GM23338 (cell line): ENCODE data around the gene STIM1. TPM values are rescaled to one million over a fixed set of nuclear protein-coding genes. Genes with fewer than 3 reads are reported as not detected.

ENCODE experiments used
- ATAC-seq: fragments of 200-7000 bp; cut with Tn5 transposase; 3 replicates; pipeline ENCODE4 v1.9.1; 2020
- DNase-seq: peaks from one replicate; pipeline ENCODE4 v3.0.0-alpha.2; 2015; ENCODE audit warnings: low spot score
- H2AFZ ChIP-seq: fragments of 200-600 bp; sonication (generic); 2 replicates; pipeline ENCODE4 v1.8.0; 2016; ENCODE audit warnings: antibody characterized with exemption, mild to moderate bottlenecking, moderate library complexity
- H3F3A ChIP-seq: fragments of 200-600 bp; sonication (generic); replicated peaks from 2 replicates; pipeline ENCODE4 v1.8.0; 2017; ENCODE audit warnings: antibody characterized with exemption, mixed run types, low read depth
- H3K27ac ChIP-seq: fragments of 200-600 bp; sonication (generic); 2 replicates; pipeline ENCODE4 v1.6.1; 2016; ENCODE audit warnings: low read depth
- H3K27me3 ChIP-seq: fragments of 200-600 bp; sonication (generic); 2 replicates; pipeline ENCODE4 v1.8.0; 2016; ENCODE audit warnings: mild to moderate bottlenecking, mixed run types, moderate library complexity; ENCODE audit not compliant: insufficient read depth
- H3K36me3 ChIP-seq: fragments of 200-600 bp; sonication (generic); 2 replicates; pipeline ENCODE4 v1.8.0; 2016; ENCODE audit warnings: mild to moderate bottlenecking; ENCODE audit not compliant: insufficient read depth
- H3K4me1 ChIP-seq: fragments of 200-600 bp; sonication (generic); 2 replicates; pipeline ENCODE4 v1.8.0; 2016; ENCODE audit warnings: mild to moderate bottlenecking, moderate library complexity; ENCODE audit not compliant: insufficient read depth
- H3K4me2 ChIP-seq: fragments of 200-600 bp; sonication (generic); 2 replicates; pipeline ENCODE4 v1.7.1; 2017; ENCODE audit warnings: mixed run types
- H3K4me3 ChIP-seq: fragments of 200-600 bp; sonication (generic); 2 replicates; pipeline ENCODE4 v1.6.1; 2016; ENCODE audit warnings: mixed run types
- H3K79me2 ChIP-seq: fragments of 200-600 bp; sonication (generic); replicated peaks from 2 replicates; pipeline ENCODE4 v1.8.0; 2017; ENCODE audit warnings: mild to moderate bottlenecking; ENCODE audit not compliant: insufficient read depth
- H3K9me2 ChIP-seq: fragments of 200-600 bp; sonication (generic); 2 replicates; pipeline ENCODE4 v1.8.0; 2017; ENCODE audit not compliant: insufficient read depth
- H4K20me1 ChIP-seq: fragments of 200-600 bp; sonication (generic); replicated peaks from 2 replicates; pipeline ENCODE4 v1.8.0; 2017; ENCODE audit warnings: mild to moderate bottlenecking; ENCODE audit not compliant: insufficient read depth
- H3K27ac Mint-ChIP-seq: 2 replicates; pipeline ENCODE4 v1.8.0; 2020; ENCODE audit warnings: inconsistent platforms, mild to moderate bottlenecking, moderate library complexity, mixed read lengths
- H3K27me3 Mint-ChIP-seq: 3 replicates; pipeline ENCODE4 v1.8.0; 2022; ENCODE audit warnings: low read depth, mild to moderate bottlenecking, moderate library complexity, mixed read lengths, inconsistent platforms; ENCODE audit not compliant: insufficient read depth, poor library complexity
- H3K36me3 Mint-ChIP-seq: 3 replicates; pipeline ENCODE4 v1.8.0; 2021; ENCODE audit warnings: low read depth, mild to moderate bottlenecking, inconsistent platforms, moderate library complexity, mixed read lengths
- H3K4me1 Mint-ChIP-seq: 3 replicates; pipeline ENCODE4 v1.8.0; 2020; ENCODE audit warnings: mild to moderate bottlenecking, inconsistent platforms, mixed read lengths
- H3K4me3 Mint-ChIP-seq: 3 replicates; pipeline ENCODE4 v1.8.0; 2021; ENCODE audit warnings: moderate library complexity, mild to moderate bottlenecking, inconsistent platforms, mixed read lengths
- H3K9me3 Mint-ChIP-seq: 3 replicates; pipeline ENCODE4 v1.8.0; 2020; ENCODE audit warnings: moderate library complexity, mild to moderate bottlenecking, inconsistent platforms, mixed read lengths
- CREB1 ChIP-seq: fragments of 250-450 bp; sonication (Bioruptor Pico); IDR thresholded peaks from 2 replicates; pipeline ENCODE4 v1.5.0; 2020; ENCODE audit warnings: low read depth, mild to moderate bottlenecking, moderate library complexity
- ETS1 ChIP-seq: IDR thresholded peaks from 2 replicates; pipeline ENCODE4 v1.6.1; 2016; ENCODE audit warnings: antibody characterized with exemption
- EZH2 ChIP-seq: fragments of 200-600 bp; sonication (generic); IDR thresholded peaks from one replicate; pipeline ENCODE4 v1.8.0; 2017; ENCODE audit warnings: antibody characterized with exemption, mild to moderate bottlenecking, low read depth; ENCODE audit not compliant: unreplicated experiment
- EZH2phosphoT487 ChIP-seq: fragments of 200-600 bp; sonication (generic); IDR thresholded peaks from one replicate; pipeline ENCODE4 v1.8.1; 2018; ENCODE audit warnings: antibody characterized with exemption; ENCODE audit not compliant: unreplicated experiment
- JUNB ChIP-seq: IDR thresholded peaks from one replicate; pipeline ENCODE4 v1.6.1; 2016; ENCODE audit warnings: antibody characterized with exemption; ENCODE audit not compliant: unreplicated experiment
- NANOG ChIP-seq: IDR thresholded peaks from 2 replicates; pipeline ENCODE4 v1.6.1; 2016; ENCODE audit warnings: antibody characterized with exemption, borderline replicate concordance
- POLR2AphosphoS5 ChIP-seq: IDR thresholded peaks from 2 replicates; pipeline ENCODE4 v1.6.1; 2016; ENCODE audit warnings: antibody characterized with exemption, low read depth
- REST ChIP-seq: IDR thresholded peaks from one replicate; pipeline ENCODE4 v1.6.1; 2018; ENCODE audit warnings: antibody characterized with exemption; ENCODE audit not compliant: unreplicated experiment
- ZNF114 ChIP-seq: fragments of 250-450 bp; sonication (Bioruptor Pico); IDR thresholded peaks from 2 replicates; pipeline ENCODE4 v1.5.0; 2020; ENCODE audit warnings: mild to moderate bottlenecking, moderate library complexity
- polyA plus RNA-seq: library from polyadenylated mRNA; unstranded; fragments of >200 nt; fragmentation: Nextera tagmentation; extraction: Ambion mirVana; gene quantifications from 2 replicates; pipeline ENCODE4 v1.2.1, GENCODE V29; 2016
- total RNA-seq: library from RNA; depleted of rRNA; stranded (reverse); fragments of >200 nt; shearing (Covaris generic); gene quantifications from 2 replicates; pipeline ENCODE4 v1.2.3, GENCODE V29; 2014
- TF ChIP-seq, protein P1 (sequence below): fragments of 250-450 bp; sonication (Bioruptor Pico); IDR thresholded peaks from 2 replicates; pipeline ENCODE4 v1.5.0; 2020; ENCODE audit warnings: mild to moderate bottlenecking, moderate library complexity
- TF ChIP-seq, protein P2 (sequence below), 2 experiments: fragments of 200-600 bp in 1 of 2; sonication (generic) in 1 of 2; conservative IDR thresholded peaks; 2 replicates each; pipeline versions ENCODE4 v1.5.1 to v1.6.1; 2016 to 2017; ENCODE audit warnings: antibody characterized with exemption in 2 of 2, low read depth in 2 of 2, mild to moderate bottlenecking in 2 of 2, moderate library complexity in 1 of 2

The STIM1 gene
- total and polyA plus RNA-seq, 2 experiments from 2014 or later, result 3.5 to 14.0 TPM

DNA sequence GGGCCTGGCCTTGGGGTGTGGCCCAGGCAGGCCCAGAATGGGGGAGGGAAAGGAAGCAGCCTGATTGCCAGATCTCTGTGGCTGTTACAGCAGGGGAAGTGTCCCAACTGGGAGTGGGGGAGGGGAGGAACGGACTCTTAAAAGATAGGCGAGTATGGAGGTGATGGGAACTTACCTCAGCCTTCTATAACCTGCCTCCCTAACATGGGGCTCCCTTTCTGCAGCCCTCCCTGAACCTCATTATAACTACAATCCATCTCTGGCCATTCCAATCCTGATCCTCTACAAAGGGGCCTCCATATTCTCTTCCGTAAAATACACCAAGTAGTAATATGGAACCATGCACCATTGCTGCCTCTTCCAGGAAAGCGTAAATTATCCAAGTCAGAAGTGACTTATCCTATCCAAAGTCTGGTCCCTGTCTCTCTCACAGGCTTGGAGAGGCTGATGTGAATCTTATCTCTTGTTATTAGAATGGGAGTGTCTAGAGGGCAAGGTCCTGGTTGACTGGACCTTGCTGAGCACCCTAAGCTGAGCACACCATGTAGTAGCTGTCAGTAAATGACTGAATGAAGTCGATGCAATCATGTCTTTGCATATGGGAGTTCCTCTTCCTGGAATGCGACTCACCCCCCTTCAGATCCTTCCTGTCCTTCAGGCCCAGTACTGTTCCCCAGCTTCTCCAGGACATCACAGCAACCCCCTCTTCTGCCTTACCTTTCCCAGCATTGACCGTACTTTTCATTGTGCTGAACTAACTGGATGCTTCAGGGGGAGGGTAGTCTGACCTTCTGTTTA lies 20.6 kb upstream of the STIM1 start:
- Mint-ChIP-seq H3K36me3 (peaks cover 25% of the 10 kb centered on the region), H3K9me3 (no peaks in the 10 kb centered on the region; the same call in 2 of the 3 replicates), H3K27me3 (peaks cover 8% of the 10 kb centered on the region), H3K27ac (no peak overlapping the region), H3K4me1 (peaks cover 46% of the 10 kb centered on the region), H3K4me3 (peak overlapping the region; percentile 13; the same call in 1 of the 3 replicates)
- DNase-seq, result peak; percentile 58
- no peak overlapping the region for H3K27ac ChIP-seq
- no peaks in the 10 kb centered on the region for H3K27me3 ChIP-seq
- no peak overlapping the region for H2AFZ ChIP-seq
- 0 out of 2 replicates have a peak, but pooled peaks cover 2% of the 10 kb centered on the region for H3F3A ChIP-seq
- H3K9me2 ChIP-seq, result no peaks in the 10 kb centered on the region
- H3K4me1 ChIP-seq, result peaks cover 24% of the 10 kb centered on the region
- H4K20me1 ChIP-seq, result peaks cover 59% of the 10 kb centered on the region
- ATAC-seq, result peak; percentile 61
- H3K36me3 ChIP-seq, result no peaks in the 10 kb centered on the region; the same call in 1 of the 2 replicates
- peaks cover 73% of the 10 kb centered on the region for H3K79me2 ChIP-seq
- TF ChIP-seq EZH2phosphoT487, result no peak
- TF ChIP-seq ZNF114 (CRISPR knock-in tag), result no peak
- TF ChIP-seq, protein P1, sequence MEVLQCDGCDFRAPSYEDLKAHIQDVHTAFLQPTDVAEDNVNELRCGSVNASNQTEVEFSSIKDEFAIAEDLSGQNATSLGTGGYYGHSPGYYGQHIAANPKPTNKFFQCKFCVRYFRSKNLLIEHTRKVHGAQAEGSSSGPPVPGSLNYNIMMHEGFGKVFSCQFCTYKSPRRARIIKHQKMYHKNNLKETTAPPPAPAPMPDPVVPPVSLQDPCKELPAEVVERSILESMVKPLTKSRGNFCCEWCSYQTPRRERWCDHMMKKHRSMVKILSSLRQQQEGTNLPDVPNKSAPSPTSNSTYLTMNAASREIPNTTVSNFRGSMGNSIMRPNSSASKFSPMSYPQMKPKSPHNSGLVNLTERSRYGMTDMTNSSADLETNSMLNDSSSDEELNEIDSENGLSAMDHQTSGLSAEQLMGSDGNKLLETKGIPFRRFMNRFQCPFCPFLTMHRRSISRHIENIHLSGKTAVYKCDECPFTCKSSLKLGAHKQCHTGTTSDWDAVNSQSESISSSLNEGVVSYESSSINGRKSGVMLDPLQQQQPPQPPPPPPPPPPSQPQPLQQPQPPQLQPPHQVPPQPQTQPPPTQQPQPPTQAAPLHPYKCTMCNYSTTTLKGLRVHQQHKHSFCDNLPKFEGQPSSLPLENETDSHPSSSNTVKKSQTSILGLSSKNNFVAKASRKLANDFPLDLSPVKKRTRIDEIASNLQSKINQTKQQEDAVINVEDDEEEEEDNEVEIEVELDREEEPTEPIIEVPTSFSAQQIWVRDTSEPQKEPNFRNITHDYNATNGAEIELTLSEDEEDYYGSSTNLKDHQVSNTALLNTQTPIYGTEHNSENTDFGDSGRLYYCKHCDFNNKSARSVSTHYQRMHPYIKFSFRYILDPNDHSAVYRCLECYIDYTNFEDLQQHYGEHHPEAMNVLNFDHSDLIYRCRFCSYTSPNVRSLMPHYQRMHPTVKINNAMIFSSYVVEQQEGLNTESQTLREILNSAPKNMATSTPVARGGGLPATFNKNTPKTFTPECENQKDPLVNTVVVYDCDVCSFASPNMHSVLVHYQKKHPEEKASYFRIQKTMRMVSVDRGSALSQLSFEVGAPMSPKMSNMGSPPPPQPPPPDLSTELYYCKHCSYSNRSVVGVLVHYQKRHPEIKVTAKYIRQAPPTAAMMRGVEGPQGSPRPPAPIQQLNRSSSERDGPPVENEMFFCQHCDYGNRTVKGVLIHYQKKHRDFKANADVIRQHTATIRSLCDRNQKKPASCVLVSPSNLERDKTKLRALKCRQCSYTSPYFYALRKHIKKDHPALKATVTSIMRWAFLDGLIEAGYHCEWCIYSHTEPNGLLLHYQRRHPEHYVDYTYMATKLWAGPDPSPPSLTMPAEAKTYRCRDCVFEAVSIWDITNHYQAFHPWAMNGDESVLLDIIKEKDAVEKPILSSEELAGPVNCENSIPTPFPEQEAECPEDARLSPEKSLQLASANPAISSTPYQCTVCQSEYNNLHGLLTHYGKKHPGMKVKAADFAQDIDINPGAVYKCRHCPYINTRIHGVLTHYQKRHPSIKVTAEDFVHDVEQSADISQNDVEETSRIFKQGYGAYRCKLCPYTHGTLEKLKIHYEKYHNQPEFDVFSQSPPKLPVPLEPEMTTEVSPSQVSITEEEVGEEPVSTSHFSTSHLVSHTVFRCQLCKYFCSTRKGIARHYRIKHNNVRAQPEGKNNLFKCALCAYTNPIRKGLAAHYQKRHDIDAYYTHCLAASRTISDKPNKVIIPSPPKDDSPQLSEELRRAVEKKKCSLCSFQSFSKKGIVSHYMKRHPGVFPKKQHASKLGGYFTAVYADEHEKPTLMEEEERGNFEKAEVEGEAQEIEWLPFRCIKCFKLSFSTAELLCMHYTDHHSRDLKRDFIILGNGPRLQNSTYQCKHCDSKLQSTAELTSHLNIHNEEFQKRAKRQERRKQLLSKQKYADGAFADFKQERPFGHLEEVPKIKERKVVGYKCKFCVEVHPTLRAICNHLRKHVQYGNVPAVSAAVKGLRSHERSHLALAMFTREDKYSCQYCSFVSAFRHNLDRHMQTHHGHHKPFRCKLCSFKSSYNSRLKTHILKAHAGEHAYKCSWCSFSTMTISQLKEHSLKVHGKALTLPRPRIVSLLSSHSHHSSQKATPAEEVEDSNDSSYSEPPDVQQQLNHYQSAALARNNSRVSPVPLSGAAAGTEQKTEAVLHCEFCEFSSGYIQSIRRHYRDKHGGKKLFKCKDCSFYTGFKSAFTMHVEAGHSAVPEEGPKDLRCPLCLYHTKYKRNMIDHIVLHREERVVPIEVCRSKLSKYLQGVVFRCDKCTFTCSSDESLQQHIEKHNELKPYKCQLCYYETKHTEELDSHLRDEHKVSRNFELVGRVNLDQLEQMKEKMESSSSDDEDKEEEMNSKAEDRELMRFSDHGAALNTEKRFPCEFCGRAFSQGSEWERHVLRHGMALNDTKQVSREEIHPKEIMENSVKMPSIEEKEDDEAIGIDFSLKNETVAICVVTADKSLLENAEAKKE (CRISPR knock-in tag), result no peak
- TF ChIP-seq EZH2, result no peak
- no peak for TF ChIP-seq REST
- no peak for TF ChIP-seq ETS1
- TF ChIP-seq POLR2AphosphoS5, result no peak
- no peak for TF ChIP-seq NANOG
- no peak for TF ChIP-seq CREB1 (CRISPR knock-in tag)
- TF ChIP-seq, protein P2, sequence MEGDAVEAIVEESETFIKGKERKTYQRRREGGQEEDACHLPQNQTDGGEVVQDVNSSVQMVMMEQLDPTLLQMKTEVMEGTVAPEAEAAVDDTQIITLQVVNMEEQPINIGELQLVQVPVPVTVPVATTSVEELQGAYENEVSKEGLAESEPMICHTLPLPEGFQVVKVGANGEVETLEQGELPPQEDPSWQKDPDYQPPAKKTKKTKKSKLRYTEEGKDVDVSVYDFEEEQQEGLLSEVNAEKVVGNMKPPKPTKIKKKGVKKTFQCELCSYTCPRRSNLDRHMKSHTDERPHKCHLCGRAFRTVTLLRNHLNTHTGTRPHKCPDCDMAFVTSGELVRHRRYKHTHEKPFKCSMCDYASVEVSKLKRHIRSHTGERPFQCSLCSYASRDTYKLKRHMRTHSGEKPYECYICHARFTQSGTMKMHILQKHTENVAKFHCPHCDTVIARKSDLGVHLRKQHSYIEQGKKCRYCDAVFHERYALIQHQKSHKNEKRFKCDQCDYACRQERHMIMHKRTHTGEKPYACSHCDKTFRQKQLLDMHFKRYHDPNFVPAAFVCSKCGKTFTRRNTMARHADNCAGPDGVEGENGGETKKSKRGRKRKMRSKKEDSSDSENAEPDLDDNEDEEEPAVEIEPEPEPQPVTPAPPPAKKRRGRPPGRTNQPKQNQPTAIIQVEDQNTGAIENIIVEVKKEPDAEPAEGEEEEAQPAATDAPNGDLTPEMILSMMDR (conservative IDR thresholded peaks at IDR 0.05; ENCODE audit: low read depth in 2 of 2), result no peak
- no peak for TF ChIP-seq JUNB
- 0 out of 2 replicates have a peak overlapping the region, but pooled peaks have one; percentile 10 for H3K4me3 ChIP-seq
- peak overlapping the region; percentile 24 for H3K4me2 ChIP-seq
